Activated CD4-positive, alpha-beta T cell treated with anti-CD3 and anti-CD28 coated beads, Interleukin-2, amount 50 U/mL, for 1 hour (primary cell): Measurements from ENCODE around the gene AJAP1.

Source experiments
- DNase-seq: peaks from one replicate; pipeline ENCODE4 v3.0.0-alpha.2; 2020

The AJAP1 gene

DNA sequence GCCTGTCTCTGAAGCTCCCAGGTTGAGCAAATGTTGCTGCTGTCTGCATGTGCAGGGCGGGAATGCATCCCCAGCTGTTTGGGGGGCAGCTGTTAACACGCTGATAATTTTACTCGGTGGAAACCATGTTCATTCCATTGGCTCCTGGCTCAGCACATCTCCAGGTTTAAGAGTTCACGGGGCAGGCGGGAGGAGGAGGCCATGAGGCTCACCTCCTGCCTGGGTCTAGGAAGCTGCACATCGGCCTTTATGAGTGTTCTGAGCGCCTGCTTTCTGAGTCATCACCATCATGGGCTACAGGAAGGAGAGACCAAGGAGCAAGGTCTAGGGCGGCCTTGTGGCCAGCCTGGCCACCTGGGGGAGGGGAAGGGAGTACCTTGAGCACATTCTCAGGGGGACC is 29.7 kb downstream of the AJAP1 start:
- no peak for DNase-seq

- no peak for DNase-seq
Measured at GRCh38 chr1:4684864-4685522, 30.6 kb downstream of the AJAP1 start.

- DNase-seq = no peak
Measured at GRCh38 chr1:4685523-4685865, 31.1 kb downstream of the AJAP1 start.

- no peak for DNase-seq
Measured at GRCh38 chr1:4687943-4688342, 33.5 kb downstream of the AJAP1 start.

DNA sequence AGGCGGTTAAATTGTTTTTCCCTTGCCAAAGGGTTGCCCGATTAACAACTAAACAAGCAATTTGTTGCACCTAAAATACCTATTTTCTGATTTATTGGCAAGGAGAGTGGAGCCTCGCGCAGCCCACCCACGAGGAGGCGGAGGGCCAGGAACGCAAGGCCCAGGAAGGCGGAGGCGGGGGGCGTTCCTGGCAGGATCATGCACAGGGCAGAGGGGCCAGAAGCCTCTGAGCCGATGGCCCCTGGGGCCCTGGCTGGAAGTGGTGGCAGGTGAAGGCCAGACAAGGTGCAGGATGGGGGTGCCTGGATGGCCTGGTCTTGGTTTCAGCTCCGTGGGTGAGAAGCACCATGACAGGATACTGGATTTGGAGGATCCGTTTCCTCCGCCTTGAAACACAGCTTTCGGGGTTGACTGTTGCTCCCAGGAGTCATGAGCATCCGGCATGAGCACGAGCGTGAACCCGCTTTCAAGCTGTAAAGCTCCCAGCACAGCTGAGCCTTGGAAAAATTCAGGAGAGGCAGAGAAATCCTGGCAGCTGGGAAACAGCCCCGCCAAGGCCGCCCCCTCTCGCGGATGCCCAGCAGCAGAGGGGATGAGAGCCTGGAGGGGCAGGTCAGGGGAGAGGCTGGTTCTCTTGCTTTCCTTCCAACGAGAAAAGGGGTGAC is 35.0 kb downstream of the AJAP1 start:
- no peak for DNase-seq

GRCh38 chr1:4689941-4690635 is 35.7 kb downstream of the AJAP1 start:
- DNase-seq = no peak

DNA sequence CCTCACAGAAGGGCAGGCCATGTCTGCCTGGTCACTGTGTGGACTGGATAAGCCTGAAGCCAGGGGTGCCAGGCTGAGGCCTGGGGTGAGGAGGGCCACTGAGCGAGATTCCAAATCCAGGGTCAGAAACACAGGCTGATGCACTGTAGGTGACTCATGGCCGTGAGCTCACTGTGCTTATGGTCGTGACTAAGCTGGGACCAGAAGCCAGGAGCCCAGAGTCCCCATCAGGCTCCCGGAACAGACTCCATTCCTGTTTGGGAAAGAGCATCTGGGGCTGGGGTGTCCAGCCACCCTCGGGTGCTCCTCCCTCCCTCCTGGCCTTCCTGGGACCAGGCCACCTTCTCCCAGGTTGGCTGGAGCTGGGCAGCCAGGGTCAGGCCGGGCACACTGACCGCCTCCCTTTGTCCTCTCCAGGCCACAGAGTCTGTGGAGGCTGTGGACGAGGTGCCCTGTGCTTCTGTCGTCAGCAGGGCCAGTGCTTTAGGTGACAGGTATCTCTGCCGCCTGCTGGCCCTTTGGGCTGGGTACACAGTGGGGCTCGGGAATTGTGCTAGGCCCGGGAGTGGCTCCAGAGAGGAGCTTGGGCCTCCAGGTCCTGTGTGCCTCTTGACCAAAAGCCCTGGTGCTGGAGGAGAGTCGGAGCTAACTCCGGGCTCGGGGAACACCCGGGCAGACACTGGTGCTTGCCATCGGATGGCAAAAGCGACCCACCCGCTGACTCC is 36.7 kb downstream of the AJAP1 start:
- no peak for DNase-seq

DNA sequence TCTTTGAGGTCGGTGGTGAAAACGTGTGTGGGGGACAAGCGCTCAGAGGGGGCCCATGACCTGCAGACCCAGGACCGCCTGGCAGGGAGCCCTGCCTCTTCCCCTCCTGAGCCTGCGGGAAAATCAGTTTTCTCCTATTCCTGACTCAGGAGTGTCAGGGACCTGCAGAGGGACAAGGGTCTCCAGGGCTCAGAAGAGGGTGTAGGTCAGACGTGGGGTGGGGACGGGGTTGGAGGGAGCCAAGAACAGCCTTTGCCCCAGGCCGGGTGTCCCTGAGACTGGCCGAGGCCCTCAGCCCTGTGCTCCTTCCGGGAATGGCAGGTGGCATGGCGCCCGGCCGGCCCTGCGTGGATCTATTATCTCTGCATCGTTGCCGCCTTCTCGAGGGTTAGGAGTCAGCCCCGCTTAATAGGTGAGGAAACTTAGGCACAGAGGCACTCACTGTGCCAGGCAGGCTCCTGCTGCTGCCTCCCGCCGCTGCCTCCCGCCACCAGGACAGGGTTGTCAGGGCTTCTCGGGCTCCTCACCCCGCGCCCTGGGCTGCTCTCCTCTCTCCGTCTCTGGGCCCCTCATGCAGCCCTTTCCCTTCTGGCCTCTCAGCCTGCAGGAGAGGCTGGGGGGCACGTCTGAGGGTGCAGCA is 37.5 kb downstream of the AJAP1 start:
- no peak for DNase-seq

GRCh38 chr1:4692437-4692836 is 38.0 kb downstream of the AJAP1 start:
- no peak for DNase-seq

GRCh38 chr1:4693331-4693730 is 38.9 kb downstream of the AJAP1 start:
- DNase-seq = no peak

DNA sequence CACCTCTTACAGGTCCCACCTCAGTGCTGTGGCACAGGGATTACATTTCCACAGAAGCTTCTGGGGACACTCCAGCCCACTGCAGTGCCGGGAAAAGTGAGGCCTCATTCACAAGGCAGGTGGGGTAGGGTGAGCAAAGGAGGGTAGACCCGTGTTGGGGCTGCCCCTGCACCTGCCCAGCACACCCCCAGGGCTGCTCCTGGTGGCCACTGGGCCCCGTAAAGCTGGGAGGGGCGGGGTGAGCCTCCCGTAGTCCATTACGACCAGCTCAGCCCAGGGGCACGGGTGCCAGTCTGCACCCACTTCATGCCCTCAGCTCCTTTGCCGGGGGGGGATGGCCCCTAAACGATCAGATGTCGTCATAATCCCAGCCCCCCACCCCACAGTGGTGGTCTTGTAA is 39.5 kb downstream of the AJAP1 start:
- no peak for DNase-seq

DNA sequence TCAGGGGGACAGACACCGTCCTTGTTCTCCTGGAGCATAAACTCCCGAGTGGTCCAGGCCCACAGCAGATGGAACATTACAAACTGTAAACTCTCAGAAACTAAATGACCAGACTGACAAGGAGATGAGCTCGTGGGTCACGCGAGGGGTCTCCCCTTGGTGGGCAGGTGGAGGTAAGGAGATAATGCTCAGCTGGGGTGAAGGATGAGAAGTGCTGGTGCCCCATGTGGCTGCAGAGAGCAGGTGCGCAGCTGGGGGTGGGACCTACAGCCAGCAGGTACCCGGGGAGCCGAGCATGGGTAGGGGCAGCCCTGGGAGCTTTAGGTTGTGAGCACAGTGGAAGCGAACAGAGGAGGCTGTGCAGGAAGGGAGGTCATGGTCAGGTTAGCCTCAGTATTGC is 40.1 kb downstream of the AJAP1 start:
- DNase-seq = no peak

GRCh38 chr1:4695241-4695640 is 40.8 kb downstream of the AJAP1 start:
- DNase-seq = no peak

GRCh38 chr1:4696161-4696745 is 41.8 kb downstream of the AJAP1 start:
- no peak for DNase-seq

- DNase-seq = no peak
Measured at GRCh38 chr1:4696753-4697152, 42.3 kb downstream of the AJAP1 start.

DNA sequence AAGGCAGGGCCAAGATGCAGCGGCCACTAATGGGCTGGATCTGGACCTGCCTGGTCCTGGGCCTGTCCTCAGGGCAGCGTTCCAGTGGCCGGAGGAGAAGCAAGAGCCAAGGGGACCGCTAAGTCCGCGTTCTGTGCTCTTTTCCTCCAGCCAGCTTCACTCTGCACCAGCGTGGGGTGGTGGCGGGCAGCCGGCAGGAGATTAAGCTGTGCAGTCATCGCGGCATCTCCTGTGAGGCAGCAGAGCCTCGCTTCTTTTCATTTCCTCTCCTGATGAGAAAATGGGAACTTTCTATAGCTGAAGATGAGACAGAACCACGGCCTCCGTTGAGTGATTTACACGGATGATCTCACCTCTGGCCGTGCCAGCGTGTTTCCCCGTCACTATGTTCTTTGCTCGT is 43.4 kb downstream of the AJAP1 start:
- no peak for DNase-seq

DNA sequence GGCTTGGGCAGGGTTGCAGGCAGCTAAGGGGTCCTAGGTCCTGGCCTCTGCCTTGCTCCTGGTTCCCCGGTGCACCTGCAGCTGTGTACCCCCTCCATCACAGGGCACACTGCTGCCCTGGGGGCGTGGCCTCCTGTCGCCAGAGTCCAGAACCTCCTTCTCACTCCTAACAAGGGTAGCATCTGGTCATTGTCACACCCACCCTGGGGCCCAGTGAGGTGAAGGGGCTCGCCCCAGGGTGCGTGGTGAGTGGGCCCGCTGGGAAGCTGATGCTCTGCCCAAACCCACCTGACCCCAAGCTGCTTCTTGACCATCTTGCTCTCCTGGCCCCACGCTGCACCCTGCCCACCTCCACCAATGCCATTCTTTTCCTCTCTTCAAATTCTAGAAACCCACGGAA is 44.5 kb downstream of the AJAP1 start:
- DNase-seq = no peak

DNA sequence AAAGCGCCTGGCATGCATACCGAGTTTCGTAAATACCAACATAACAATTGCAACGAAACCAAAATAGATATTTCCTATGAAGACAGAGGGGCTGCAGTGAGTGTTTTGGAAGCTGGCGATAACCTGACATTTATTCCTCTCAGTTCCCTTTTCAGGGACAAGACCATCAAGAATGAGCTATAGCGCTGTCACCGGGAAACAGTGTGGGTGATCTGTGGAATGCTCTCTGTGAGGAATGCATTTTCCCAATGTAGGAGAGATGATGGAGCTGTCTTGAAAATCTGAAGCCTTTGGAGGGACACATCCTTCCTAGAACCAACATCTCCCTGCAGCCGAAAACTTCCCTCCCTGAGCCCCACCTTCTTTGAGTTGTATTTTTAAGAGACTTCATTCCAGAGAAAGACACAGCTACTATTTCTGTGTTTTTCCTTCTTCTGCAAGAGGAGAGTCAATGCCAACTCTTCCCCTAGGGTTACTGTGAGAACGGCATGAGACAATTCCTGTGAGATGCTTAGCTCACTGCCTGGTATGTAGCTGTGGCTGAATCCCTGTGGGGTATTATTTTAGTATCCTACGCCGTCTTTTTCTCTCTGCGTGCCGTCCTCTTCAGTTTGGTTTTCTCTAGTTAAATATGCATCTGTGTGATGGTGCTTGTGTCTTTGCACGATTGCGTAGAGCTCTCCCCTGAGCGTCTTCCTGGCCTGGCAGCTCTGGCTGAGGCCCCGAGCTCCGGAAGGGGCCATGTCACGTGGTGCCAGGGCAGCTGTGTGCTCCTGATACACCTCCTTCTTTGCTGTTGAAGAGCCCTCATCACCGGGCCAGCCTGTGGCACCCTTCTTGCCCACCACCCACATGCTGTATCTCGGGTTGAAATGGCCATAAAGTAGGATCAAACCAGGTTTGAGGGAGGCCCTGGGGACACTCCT is 45.2 kb downstream of the AJAP1 start:
- no peak for DNase-seq

DNA sequence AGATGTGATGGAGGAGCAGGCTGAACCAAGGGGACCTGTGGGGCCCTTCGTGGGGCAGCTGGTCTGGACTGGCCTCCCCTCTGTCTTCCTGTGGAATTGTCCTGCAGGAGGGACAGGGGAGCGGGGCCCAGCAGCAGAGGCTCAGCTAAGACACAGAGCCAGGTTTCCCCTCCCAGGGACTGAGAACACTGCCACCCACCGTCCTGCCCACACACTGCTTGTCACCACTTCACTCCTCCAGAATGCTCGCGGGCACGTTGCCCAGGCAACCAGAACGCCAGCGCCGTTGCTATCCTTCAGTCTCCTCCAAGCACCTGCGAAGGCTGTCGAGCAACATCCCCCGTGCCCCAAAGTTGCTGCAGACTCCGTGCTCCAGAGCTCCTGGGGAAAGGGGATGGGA is 46.4 kb downstream of the AJAP1 start:
- DNase-seq = no peak

DNA sequence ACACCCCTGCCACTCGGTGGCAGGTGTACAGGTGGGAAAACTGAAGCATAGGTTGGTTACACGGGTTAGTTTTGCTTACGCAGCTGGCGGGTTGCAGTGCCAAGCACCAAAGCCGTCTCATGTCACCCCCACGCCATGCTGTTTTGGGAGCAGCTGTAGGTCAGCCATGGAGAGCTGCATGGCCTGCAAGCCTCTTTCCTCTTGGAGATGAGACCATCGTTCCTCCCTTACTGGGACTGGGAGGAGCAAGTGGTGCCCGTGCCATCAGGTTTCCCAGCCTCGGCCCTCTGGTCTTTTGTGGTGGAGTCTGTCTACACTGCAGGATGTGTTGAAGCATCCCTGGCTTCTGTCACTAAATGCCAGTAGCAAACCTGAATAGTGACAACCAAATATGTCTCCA is 46.9 kb downstream of the AJAP1 start:
- DNase-seq = no peak

GRCh38 chr1:4702464-4702863 is 48.1 kb downstream of the AJAP1 start:
- no peak for DNase-seq

- DNase-seq = no peak
Measured at GRCh38 chr1:4702932-4703331, 48.5 kb downstream of the AJAP1 start.
